GM21528 (cell line): ENCODE data around the gene KCNQ4.
A peak's percentile ranks its signal among the peaks of the same experiment; 100 is the strongest.

ENCODE experiments used
- ATAC-seq: cut with Tn5 transposase; IDR thresholded peaks from one replicate; pipeline ENCODE4 v1.9.1; 2021; ENCODE audit warnings: mild to moderate bottlenecking, moderate library complexity; ENCODE audit not compliant: unreplicated experiment, low FRiP score

The KCNQ4 gene

GRCh38 chr1:40753142-40753882 lies 30.3 kb upstream of the KCNQ4 start:
- ATAC-seq = no peak

- ATAC-seq = no peak
These were observed 29.4 kb upstream of the KCNQ4 start for GRCh38 chr1:40754201-40754600.

- no peak for ATAC-seq
These were observed 28.5 kb upstream of the KCNQ4 start for GRCh38 chr1:40755067-40755466.

GRCh38 chr1:40756523-40756922 lies 27.1 kb upstream of the KCNQ4 start:
- no peak for ATAC-seq

- ATAC-seq = no peak
These were observed 26.5 kb upstream of the KCNQ4 start for GRCh38 chr1:40757084-40757483.

GRCh38 chr1:40758004-40758403 lies 25.6 kb upstream of the KCNQ4 start:
- ATAC-seq = no peak

- no peak for ATAC-seq
These were observed 24.8 kb upstream of the KCNQ4 start for GRCh38 chr1:40758578-40759343.

- no peak for ATAC-seq
These were observed 22.6 kb upstream of the KCNQ4 start for GRCh38 chr1:40760984-40761383.

- no peak for ATAC-seq
These were observed 21.3 kb upstream of the KCNQ4 start for GRCh38 chr1:40762144-40762923.

GRCh38 chr1:40763742-40764532 lies 19.6 kb upstream of the KCNQ4 start:
- ATAC-seq = peak; percentile 41

- no peak for ATAC-seq
These were observed 18.6 kb upstream of the KCNQ4 start for GRCh38 chr1:40764981-40765380.

GRCh38 chr1:40766017-40766416 lies 17.6 kb upstream of the KCNQ4 start:
- ATAC-seq = no peak

- ATAC-seq = no peak
These were observed 17.0 kb upstream of the KCNQ4 start for GRCh38 chr1:40766560-40766959.

- ATAC-seq = no peak
These were observed 15.2 kb upstream of the KCNQ4 start for GRCh38 chr1:40768146-40768990.

GRCh38 chr1:40769815-40770214 lies 13.8 kb upstream of the KCNQ4 start:
- ATAC-seq = no peak

GRCh38 chr1:40770296-40771070 lies 13.1 kb upstream of the KCNQ4 start:
- no peak for ATAC-seq

GRCh38 chr1:40772146-40772955 lies 11.2 kb upstream of the KCNQ4 start:
- no peak for ATAC-seq

- ATAC-seq = no peak
These were observed 9.8 kb upstream of the KCNQ4 start for GRCh38 chr1:40773748-40774265.
